ENCODE results near the gene CACNB2. TPM values are rescaled to one million over a fixed set of nuclear protein-coding genes. Genes with fewer than 3 reads are reported as not detected.

Gene CACNB2
- total RNA-seq, 1 donor from 2014 or later: 2.2 TPM

DNA sequence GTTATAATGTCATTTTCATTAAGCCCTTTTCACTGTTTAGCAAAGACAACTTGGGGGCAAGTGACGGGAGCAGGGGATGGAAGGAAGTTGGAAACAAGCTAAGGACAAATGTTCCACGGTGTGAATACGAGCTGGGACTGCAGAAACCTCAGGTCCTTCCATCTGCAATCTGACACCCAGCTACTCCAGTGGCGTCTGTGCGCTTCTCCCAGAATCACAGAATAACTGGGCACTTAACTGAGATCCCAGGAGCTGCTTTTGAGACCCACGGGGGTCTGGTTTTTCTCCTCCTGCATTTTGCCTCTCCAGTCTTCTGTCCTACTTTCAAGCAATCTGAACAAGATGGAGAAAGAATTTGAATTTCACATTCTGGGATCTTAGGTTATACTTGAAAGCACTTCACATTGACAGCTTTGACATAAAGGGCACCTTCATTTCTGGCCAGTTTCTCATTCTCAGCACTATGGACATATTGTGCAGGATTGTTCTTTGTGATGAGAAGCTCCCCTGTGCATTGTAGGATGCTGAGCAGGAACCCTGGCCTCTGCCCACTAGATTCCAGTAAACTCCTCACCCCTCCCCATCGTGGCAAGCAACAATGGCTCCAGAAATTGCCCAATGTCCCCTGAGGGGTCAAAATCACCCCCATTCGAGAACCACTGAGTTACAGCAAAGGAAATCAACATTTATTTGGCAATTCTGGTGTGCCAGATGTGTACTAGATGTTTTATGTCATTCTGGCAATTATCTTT lies 194.1 kb downstream of the CACNB2 start:
- no peaks in the 10 kb centered on the region for H3K36me3 Mint-ChIP-seq (ENCODE audit: low read depth)
- H3K4me3 Mint-ChIP-seq: no peak overlapping the region
- H3K4me1 Mint-ChIP-seq: peaks cover 8% of the 10 kb centered on the region
- TF ChIP-seq, protein P1, sequence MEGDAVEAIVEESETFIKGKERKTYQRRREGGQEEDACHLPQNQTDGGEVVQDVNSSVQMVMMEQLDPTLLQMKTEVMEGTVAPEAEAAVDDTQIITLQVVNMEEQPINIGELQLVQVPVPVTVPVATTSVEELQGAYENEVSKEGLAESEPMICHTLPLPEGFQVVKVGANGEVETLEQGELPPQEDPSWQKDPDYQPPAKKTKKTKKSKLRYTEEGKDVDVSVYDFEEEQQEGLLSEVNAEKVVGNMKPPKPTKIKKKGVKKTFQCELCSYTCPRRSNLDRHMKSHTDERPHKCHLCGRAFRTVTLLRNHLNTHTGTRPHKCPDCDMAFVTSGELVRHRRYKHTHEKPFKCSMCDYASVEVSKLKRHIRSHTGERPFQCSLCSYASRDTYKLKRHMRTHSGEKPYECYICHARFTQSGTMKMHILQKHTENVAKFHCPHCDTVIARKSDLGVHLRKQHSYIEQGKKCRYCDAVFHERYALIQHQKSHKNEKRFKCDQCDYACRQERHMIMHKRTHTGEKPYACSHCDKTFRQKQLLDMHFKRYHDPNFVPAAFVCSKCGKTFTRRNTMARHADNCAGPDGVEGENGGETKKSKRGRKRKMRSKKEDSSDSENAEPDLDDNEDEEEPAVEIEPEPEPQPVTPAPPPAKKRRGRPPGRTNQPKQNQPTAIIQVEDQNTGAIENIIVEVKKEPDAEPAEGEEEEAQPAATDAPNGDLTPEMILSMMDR (conservative IDR thresholded peaks at IDR 0.05): no peak
- no peaks in the 10 kb centered on the region for H3K9me3 Mint-ChIP-seq
- H3K27me3 Mint-ChIP-seq (ENCODE audit: low read depth): no peaks in the 10 kb centered on the region
- no peak overlapping the region for H3K27ac Mint-ChIP-seq (ENCODE audit: unreplicated experiment)
- no peak for DNase-seq (ENCODE audit: low read depth, low spot score)

DNA sequence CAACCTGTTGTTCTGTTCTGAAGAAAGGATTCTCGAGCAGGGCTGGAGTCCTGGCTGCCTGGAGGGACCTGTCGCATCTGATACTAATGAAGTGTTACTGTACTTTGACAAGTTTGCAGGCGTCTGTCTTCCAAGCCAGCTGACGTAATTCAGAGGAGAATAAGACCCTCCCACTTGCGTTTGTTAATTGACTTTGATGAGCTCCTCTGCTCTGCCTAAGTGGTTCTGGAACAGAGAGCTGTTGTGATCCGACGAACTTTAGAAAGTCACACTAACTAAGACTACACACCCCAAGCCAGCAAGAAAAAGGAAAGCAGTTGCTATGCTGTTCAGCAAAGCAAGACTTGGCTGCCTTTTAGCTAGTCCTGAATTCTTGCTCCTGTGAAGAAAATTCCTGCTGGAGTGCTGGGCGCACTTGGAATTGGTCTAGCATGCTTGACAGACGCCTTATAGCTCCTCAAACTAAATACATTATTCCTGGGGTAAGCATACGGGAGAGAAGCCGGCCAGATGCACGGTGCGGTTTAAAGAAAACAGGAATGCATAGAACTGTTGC lies 200.3 kb downstream of the CACNB2 start:
- H3K4me3 Mint-ChIP-seq: no peak overlapping the region
- H3K27ac Mint-ChIP-seq (ENCODE audit: unreplicated experiment): no peak overlapping the region
- no peaks in the 10 kb centered on the region for H3K36me3 Mint-ChIP-seq (ENCODE audit: low read depth)
- no peak for DNase-seq (ENCODE audit: low read depth, low spot score)
- no peaks in the 10 kb centered on the region for H3K4me1 Mint-ChIP-seq
- no peaks in the 10 kb centered on the region for H3K9me3 Mint-ChIP-seq
- TF ChIP-seq, protein P1 (conservative IDR thresholded peaks at IDR 0.05): no peak
- no peaks in the 10 kb centered on the region for H3K27me3 Mint-ChIP-seq (ENCODE audit: low read depth)

DNA sequence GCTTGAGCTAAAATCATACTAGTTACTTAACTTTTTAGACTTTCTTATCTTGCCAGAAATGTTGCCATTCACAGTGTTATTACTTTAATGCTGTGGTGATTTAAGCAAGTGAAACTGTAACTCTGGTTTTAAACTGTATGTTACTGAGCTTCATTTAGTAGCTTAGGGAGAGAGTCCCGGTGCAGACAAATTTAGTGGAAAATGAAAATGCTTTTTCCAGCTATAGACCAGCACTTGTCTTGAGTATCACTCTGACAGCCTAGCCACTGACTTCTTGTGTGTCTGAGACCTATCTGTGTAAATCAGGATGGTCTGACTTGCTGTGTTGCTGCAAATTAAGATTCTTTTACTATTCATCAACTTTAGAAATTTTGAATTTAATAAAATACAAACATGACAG lies 200.8 kb downstream of the CACNB2 start:
- no peak overlapping the region for H3K4me3 Mint-ChIP-seq
- TF ChIP-seq, protein P1 (conservative IDR thresholded peaks at IDR 0.05): no peak
- H3K27ac Mint-ChIP-seq (ENCODE audit: unreplicated experiment): no peak overlapping the region
- H3K4me1 Mint-ChIP-seq: no peaks in the 10 kb centered on the region
- no peaks in the 10 kb centered on the region for H3K9me3 Mint-ChIP-seq
- H3K36me3 Mint-ChIP-seq (ENCODE audit: low read depth): no peaks in the 10 kb centered on the region
- H3K27me3 Mint-ChIP-seq (ENCODE audit: low read depth): no peaks in the 10 kb centered on the region
- DNase-seq (ENCODE audit: low read depth, low spot score): no peak

DNA sequence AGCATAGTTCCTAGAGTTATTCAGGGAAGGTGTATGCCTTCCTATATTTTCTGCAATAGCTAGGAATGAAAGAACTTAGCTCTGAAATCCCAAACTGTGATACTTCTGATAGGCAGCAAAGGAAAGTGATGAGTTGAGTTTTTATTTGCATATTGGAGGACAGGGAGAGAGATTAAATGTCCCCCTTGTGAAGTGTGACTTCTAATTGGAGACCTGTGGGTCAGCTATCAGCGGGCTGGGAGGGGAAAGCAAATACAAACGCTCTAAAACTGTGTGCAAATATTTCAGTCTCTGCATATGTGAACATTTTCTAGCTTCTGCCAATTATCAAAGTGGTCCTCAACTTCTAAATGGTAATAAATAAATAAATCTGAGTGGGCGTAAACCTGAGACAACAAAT lies 203.3 kb downstream of the CACNB2 start:
- Mint-ChIP-seq H3K27me3 (ENCODE audit: low read depth) (no peaks in the 10 kb centered on the region), H3K27ac (ENCODE audit: unreplicated experiment) (no peak overlapping the region), H3K4me1 (no peaks in the 10 kb centered on the region), H3K36me3 (ENCODE audit: low read depth) (no peaks in the 10 kb centered on the region), H3K4me3 (no peak overlapping the region), H3K9me3 (no peaks in the 10 kb centered on the region)
- TF ChIP-seq, protein P1 (conservative IDR thresholded peaks at IDR 0.05): no peak
- no peak for DNase-seq (ENCODE audit: low read depth, low spot score)

DNA sequence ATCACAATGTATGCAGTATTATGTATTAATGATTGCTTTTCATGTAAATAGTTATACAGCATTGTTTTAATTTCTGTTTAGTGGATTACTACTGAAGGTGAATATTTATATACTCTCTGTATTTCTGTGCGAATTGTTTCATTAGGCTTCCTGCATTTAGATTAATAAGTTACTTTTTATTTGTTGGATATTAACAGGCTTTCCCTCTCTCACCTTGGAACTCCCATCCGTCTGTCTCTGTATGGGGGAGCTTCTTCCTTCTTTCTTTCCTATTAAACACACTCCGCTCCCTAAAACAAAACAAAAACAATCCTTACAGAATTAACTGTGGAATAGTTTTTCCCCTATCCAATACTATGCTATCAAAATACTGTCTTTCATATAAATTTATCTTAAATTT lies 205.1 kb downstream of the CACNB2 start:
- Mint-ChIP-seq H3K4me3 (no peak overlapping the region), H3K27ac (ENCODE audit: unreplicated experiment) (no peak overlapping the region), H3K9me3 (no peaks in the 10 kb centered on the region), H3K4me1 (no peaks in the 10 kb centered on the region), H3K36me3 (ENCODE audit: low read depth) (no peaks in the 10 kb centered on the region), H3K27me3 (ENCODE audit: low read depth) (no peaks in the 10 kb centered on the region)
- no peak for DNase-seq (ENCODE audit: low read depth, low spot score)
- TF ChIP-seq, protein P1 (conservative IDR thresholded peaks at IDR 0.05): no peak
